HG02885 (cell line): ENCODE measurements around the gene TRIM26.

Experiments
- ATAC-seq: cut with Tn5 transposase; IDR thresholded peaks from one replicate; pipeline ENCODE4 v1.9.1; 2021; ENCODE audit warnings: mild to moderate bottlenecking; ENCODE audit not compliant: unreplicated experiment, poor library complexity

TRIM26 gene

DNA sequence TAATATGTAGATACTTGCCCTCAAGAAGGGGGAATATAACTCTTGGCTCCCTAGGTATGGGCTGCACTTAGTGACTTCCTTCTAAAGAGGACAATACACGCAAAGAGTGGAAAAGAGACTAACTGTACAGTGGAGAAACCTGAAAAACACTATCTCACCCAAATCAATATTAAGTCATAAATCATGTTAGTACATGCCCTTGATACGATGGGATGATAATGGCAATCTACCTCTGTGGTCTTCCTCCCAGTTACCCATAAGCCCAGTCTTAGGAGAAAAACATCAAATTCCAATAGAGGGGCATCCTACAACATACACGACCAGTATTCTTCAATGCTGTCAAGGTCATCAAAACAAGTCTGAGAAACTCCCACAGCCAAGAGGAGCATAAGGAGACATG lies 1.3 kb downstream of the TRIM26 start:
- no peak for ATAC-seq

DNA sequence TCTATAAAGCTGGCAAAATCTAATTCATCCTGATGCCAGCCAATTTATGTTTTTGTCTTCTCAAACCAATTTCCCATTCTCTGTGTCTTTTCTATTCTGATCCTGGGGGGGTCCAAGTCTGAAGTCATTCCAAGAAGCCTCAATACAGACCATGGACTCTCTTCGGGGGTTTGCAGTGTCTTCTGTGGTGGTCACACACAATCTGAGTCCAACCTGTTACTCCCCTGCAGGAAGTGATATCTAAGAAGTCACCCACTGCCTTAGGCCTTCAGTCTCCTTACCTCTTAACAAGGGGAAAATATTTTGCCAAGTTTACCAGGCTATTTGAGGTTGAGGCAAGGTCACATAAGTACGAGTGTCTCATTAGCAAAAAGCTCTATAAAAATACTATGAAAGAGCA lies 1.9 kb downstream of the TRIM26 start:
- ATAC-seq = no peak

DNA sequence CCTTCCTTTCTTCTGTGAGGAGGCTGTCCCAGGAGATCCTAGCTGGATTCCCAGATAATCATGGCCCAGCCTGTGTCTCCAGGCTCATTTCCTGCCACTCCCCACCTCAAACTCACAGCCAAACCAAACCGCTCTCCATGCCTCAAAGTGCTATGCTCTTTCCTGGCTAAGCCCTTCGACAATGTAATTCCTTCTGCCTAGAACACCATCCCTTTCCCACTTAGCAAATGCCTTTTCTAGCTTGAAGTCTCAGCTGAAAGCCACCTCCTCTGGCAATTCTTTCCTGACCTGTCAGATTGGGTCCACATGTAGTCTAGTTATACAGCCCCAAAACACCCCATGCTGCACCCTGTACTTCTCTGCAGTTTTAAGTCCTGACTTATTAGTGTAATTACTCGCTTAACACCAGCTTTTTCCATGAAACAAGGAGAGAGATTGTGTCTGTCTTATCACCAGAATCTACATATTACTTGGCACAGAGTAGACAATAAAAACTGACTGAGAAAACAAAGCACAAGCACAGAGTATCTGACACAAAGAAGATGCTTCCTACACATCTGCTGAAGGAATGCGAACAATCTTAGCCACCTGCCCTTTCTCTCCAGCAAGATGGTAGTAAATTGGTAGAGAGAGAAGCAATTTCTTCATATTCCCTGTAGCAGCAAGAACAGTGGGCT lies 5.4 kb downstream of the TRIM26 start:
- no peak for ATAC-seq

DNA sequence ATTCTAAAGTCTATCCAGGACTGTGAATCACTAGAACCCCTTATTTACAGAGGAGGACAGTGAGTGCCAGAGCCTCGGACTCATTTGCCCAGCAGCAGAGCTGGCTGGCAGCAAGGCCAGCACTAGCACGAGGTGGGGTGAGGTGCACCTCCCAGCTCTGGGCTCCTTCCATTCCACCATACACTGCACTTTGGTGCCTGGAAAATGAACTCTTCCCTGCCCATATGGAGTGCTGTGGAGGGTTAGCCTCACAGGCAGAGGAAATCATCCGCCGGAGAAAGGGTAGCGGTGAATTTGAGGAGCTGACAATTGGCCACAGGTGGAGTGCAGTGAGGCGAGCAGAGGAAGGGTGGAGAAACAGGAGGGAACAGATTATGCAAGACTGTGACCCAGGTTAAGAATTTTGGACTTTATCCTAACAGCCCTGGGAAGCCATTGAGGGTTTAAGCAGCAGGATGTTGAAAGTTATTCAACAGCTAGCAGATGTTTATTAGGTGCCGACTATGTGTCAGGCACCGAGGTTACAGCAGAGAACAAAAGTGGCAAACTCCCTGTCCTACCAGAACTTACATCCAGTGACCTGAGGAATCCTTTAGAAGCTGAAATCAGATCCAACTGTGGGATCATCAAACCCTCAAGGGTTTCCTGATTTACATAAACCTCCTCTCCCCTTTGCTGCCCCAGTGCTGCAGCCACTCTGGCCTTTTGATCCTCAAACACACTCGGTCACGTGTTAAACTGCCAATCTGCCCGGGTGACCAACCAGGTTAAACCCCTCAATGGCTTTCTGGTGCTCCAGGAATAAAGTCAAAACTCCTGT lies 6.2 kb downstream of the TRIM26 start:
- ATAC-seq = no peak

DNA sequence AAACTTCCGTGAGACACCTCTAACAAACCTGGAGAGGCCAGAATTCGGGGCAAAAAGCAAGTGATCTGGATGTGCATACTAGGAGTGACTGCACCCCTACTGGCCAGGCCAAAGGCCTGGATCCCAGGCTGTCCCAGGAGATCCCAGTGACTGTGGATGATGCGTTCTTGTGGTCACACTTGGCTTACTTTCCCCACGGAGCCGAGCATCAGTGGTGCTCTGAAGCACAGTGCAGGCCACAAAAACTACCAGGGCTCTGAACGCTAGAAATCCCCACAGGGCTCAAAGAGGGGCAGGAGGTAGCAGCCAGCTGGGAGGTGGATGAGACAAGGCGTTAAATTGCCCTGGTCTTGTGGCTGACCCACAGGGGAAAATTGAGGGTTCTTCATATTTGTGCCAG lies 7.1 kb downstream of the TRIM26 start:
- ATAC-seq = no peak

DNA sequence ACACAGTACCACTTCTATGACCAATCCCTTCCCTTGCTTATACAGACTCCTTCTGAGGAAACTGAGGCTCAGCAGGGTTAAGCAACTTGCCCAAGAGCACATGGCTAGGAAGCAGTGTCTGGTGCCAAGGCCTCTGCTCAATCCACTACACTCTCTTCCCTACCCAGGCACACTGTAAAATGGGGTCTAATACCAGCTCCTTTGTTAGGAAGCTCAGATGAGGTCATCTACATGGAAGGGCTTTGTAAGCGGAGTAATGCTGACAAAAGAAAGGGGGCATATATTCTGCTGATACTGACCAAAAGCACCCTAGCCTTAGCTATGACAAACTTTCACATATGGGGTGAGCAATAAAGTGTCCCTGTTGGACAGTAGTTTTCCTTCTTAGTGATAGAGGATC lies 9.1 kb downstream of the TRIM26 start:
- ATAC-seq = no peak

DNA sequence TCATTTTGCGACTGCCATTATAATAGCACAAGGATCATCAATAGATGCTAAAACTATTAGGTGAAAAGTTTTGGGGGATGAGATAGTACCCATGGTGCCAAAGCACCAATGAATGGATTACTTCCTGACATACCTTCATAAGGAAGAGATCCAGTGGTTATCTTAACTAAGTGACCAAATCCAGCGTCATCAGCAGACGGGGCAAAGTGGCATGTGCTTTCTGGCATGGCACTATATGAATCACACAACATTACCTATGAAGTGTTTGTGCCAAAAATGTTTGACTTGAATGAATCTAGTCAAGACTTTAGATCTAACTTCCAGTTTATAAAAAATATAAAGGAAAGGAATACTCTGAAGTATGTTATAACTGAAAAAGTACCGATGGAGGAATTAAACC lies 10.8 kb downstream of the TRIM26 start:
- no peak for ATAC-seq

DNA sequence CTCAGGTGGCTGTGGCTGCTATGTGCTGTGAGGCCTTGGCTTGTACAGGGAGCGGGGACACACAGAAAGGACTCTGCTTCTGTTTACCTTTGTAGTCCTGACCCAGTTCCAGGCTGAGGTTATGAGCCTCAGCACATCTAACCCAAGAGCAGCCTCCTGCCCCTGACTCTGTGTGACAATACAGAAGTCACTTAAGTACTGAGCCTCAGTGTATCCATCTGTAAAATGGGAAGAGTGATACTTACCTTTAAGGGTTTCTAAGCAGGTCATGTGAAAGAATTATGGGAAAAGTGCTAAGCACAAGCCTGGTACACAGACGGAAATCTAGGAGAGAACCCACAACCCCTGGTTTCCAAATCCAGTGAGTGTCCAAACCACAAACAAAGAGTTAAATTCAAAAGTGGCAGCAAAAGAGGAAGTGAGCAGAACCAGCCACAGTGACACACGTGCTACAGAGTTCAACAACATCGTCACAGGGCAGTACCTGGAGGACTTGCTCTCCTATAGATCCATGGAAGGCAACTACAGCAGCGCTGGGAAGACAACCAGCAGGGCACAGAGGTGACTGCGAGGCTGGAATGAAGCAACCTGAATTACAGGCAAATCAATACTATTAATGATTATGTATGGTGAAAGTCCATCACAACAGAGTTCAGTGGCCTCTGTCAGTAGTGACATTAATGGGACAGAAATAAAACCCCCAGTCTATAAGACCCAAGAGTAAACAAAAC lies 12.5 kb downstream of the TRIM26 start:
- ATAC-seq = peak; percentile 68

DNA sequence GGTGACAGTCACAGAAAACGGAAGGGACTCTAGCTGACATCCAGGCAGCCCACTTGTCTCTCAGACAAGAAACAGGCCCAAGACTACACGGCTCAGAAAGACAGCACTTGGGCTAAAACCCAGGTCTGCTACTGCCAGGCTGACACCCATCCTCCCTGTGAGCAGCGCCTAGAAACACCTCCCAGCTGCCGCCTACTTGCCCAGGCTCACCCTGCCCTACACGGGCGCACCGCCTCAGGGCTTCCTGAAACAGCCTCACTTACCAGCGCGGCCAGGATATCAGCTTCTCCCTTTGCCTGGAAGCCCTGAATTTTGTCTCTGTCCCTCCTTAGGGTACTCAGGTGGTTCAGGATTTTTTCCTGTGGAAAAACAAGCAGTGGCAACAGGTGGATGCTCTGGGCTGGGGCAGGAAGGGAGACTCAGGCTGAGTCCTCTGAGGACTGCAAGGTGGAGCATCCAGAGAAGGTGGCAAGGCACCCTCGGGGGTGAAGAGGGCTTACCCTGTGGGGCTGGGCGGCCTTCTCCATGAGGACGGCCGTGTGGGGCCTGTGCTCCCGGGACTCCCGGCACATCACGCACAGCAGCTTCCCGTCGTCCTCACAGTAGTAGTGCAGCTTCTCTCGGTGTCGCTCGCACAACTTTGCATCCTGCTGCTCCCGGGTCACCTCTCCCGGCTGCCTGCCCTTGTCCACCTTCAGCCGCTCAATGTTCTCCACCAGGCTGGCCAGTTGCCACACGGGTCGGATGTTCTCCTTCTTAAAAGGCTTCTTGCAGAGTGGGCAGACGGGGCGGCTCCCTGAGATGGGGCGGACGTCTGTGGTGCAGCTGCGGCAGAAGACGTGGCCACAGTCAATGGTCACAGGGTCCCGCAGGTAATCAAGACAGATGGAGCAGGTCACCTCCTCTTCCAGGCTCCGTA lies 14.8 kb downstream of the TRIM26 start:
- ATAC-seq = no peak

DNA sequence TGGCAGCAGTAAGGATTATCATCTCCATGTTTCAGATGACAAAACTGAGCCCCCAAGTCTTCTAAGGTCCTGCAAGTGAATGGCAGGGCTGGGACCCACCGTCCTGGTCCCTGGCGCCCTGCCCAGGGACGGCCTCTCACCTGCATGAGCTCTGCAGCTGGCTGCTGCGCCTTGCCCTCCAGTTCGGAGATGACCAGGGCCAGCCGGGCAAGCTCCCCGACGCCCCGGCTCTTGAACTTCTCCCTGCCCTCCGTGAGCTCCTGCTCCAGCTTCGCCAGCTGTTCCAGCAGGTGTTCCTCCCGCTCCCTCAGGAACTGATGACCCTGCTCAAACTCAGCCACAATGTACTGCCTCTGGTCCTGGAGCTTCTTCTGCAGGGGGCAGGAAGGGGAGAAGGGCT lies 16.8 kb downstream of the TRIM26 start:
- ATAC-seq = no peak

DNA sequence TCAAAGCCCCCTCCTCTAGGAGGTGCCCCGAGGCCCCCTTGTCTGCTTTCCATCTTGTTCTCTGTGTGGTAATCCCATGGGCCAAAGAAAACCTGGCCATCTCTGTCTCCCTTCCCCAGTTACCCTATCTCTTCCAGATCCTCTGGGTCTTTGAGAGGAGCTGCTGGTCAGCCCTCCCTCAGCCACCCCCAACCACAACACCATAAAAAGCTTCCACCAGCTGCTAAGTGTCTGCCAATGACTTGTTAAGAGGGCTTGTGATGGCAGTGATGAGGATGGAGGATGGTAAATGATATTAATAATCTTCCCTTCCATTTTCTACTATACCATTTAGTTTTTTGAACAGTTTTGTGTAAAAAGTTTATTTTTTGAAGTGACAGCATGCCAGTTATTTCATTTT lies 17.3 kb downstream of the TRIM26 start:
- ATAC-seq = no peak

DNA sequence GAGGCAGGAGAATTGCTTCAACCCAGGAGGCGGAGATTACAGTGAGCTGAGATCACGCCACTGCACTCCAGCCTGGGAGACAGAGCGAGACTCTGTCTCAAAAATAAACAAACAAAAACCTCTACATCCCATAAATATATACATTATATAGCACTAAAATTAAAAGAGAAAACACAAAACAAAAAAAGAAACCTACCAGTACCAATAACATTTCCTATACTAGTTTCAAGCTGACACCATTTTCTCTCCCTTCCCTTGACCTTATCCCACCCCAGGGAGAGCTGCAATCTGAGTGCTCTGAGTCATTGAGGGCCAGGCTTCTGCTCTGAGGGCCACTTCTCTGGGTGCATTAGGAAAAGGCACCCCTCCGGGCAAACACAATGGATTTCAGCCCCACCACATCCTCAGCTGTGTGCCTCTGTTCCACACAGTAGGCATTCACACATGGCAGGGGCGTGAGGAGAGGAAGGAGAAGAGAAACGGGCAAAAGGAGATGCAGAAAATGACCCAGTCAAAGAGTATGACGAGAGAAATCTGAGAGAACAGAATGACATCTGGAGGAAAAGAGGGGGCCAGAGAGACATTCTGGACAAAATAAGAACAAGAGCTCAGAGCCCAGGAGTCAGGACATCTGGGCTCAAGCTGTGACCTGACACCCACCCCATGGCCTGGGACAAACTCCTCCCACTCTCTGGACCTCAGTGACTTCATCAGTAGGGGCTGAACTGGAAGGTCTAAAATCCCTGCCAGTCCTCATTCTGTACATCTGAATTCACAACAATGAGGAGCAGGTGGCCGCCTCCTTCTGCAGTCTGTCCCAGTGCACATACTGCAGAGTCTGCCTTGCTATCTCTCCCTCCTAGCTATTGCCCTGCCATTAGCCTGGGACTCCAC lies 18.2 kb downstream of the TRIM26 start:
- ATAC-seq = no peak

DNA sequence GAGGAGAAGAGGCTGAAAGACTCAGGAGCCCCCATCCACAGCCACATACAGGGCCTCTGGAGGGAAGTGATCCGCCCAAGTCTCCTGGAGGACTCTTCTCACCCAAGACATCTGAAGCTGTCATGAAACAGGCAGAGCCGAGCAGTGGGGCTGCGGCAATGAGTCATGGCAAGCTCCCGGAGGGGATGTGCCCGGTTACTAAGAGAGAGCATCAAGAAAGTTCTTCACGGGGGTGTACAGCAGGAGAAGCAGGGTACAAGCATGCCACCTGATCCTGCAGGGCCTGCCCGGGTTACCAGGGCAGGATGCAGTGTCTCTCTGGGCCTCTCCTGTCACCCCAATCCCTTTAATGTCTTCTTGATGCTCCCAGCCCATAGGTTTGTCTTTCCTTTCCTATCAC lies 21.1 kb downstream of the TRIM26 start:
- ATAC-seq = no peak

DNA sequence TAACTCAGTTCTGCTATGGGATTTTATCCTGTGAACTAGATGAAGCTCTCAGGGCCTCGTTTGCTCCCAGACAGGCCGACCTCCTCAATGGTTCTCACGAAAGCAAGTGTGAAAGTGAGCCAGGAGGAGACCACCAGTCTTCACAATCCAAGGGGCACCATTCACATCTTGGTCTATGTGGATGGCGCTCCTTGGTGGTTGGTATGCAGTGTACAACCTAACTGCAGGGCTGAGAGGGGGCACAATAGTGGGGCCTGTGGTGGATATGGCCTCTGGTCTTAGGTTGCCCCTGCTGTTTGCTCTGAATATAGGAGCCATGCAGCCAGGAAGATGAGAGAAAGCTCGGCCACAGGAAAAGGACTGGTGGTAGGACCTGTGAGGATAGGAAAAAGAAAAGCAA lies 24.7 kb downstream of the TRIM26 start:
- no peak for ATAC-seq

DNA sequence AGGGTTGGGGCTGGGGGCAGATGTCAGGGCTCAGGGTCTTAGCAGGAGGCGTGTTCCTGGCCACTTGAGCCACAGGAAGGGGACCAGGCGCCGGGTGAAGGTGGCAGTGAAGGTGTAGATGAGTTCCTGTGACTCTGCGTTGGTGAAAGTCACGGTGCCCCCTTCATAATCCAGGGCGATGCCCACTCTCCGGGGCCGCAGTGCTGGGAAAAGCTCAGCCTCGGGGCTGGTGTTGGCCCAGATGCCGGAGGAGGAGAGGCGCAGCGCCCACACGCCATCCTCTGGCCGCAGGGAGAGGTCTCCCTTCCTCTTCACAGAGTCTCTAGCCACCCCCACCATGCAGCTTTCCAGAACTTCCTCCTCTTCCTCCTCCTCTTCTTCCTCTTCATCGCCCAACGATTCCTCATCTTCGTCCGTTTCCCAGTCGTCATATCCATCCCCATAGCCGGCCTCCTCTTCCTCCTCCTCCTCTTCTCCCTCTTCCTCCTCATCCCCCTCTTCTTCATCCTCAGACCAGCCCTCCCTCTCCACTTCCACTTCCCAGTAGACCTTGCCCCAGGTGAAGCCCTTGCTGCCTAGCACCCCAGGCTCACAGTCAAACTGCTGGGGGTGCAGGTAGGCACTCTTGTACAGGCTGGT lies 27.2 kb downstream of the TRIM26 start:
- ATAC-seq = no peak

DNA sequence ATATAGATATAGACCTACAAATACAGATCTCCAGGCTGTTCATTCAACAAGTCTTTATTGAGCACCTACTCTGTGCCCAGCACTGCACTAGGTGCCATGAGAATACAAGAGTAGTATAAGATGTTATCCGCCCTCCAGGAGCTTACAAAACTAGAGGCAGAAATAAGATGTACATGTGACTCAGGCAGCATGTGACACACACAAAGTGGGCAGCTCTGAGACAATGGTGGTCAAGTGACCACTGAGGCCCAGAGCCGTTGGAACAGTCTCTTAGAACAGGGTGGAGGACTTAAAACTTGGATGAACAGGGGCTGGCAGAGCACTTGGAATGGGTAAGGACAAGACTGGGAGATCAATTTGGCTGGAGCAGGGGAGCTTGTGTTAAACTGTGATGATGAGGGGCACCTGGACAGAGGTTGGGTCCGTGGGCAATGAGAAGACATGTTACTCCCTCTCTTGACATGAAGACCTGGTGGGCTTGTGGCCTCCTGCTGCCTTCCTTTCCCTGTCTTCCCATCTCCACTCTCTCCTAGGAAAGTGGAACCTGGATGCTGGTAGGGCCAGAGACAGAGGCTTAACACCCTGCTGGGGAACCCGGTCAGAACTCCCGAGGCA lies 28.7 kb downstream of the TRIM26 start:
- no peak for ATAC-seq

DNA sequence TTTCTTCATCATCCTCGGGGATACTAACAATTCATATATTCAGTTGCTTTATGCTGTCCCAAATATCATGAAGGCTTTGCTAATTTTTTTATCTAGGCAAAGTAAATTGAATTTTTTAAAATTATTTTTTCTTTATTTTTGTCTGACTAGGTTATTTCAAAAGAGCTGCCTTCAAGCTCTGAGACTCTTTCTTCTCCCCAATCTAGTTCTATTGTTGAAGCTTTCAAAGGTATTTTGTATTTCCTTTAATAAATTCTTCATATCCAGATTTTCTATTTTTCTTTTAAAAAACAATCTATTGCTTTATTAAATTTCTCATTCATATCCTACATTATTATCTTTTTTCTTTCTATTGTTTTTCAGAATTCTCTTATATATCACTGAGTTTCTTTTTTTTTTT lies 33.1 kb downstream of the TRIM26 start:
- no peak for ATAC-seq

DNA sequence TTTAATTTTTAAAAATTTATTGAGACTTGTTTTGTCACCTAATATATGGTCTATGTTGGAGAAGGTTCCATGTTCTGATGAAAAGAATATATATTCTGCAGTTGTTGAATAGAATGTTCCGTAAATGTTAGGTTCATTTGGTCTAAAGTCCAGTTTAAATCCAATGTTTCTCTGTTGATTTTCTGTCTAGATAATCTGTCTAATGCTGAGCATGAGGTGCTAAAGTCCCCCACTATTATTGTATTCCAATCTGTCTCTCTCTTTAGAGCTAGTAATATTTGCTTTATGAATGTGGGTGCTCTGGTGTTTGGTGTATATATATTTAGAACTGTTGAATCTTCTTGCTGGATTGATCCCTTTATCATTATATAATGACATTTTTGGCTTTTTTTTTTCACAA lies 34.4 kb downstream of the TRIM26 start:
- no peak for ATAC-seq
